Keratinocyte (primary cell): Measurements from ENCODE around the gene CECR2. TPM values are rescaled to one million over a fixed set of nuclear protein-coding genes. Genes with fewer than 3 reads are reported as not detected.

ENCODE experiments used
- DNase-seq: peaks from one replicate; pipeline ENCODE4 v3.0.0-alpha.2; 2011; ENCODE audit warnings: low read depth, missing footprints, low spot score
- FAIRE-seq: peaks from 2 replicates; lab custom pipeline; 2011; peaks lifted over from hg19 to GRCh38; lab: Jason Lieb, UNC
- H2AFZ ChIP-seq: 2 replicates; pipeline ENCODE4 v1.6.0; 2012; ENCODE audit warnings: low read length, control low read depth, inconsistent platforms; ENCODE audit not compliant: control insufficient read depth
- H3K27ac ChIP-seq: 2 replicates; pipeline ENCODE4 v1.5.1; 2011; ENCODE audit warnings: low read length; ENCODE audit not compliant: control insufficient read depth, insufficient read depth
- H3K27me3 ChIP-seq: 3 replicates; pipeline ENCODE4 v1.6.0; 2011; ENCODE audit warnings: low read length; ENCODE audit not compliant: control insufficient read depth, insufficient read depth; ENCODE audit errors: extremely low read depth
- H3K36me3 ChIP-seq, 2 experiments: 2 replicates in 1 of 2; 3 replicates in 1 of 2; pipeline ENCODE4 v1.5.1; 2011; ENCODE audit warnings: low read length in 2 of 2, mild to moderate bottlenecking in 1 of 2; ENCODE audit not compliant: control insufficient read depth in 2 of 2, insufficient read depth in 2 of 2; ENCODE audit errors: extremely low read depth in 1 of 2
- H3K4me1 ChIP-seq: 3 replicates; pipeline ENCODE4 v1.5.1; 2011; ENCODE audit warnings: low read length; ENCODE audit not compliant: control insufficient read depth, insufficient read depth; ENCODE audit errors: extremely low read depth
- H3K4me2 ChIP-seq: 3 replicates; pipeline ENCODE4 v1.6.0; 2011; ENCODE audit warnings: low read depth, low read length; ENCODE audit not compliant: control insufficient read depth, insufficient read depth; ENCODE audit errors: extremely low read depth
- H3K4me3 ChIP-seq, 3 experiments: fragments of 200-600 bp in 1 of 3; sonication (generic) in 1 of 3; 2 replicates in 2 of 3; 3 replicates in 1 of 3; pipeline ENCODE4 v1.5.1; 2011 to 2016; ENCODE audit warnings: low read length in 3 of 3, mild to moderate bottlenecking in 3 of 3, control low read depth in 2 of 3, inconsistent platforms in 1 of 3, low read depth in 1 of 3, mixed read lengths in 1 of 3, mixed run types in 1 of 3, moderate library complexity in 1 of 3; ENCODE audit not compliant: control insufficient read depth in 2 of 3, insufficient read depth in 2 of 3; ENCODE audit errors: extremely low read depth in 1 of 3
- H3K79me2 ChIP-seq: 2 replicates; pipeline ENCODE4 v1.6.0; 2012; ENCODE audit warnings: low read length; ENCODE audit not compliant: control insufficient read depth, insufficient read depth
- H3K9ac ChIP-seq: 3 replicates; pipeline ENCODE4 v1.6.0; 2011; ENCODE audit warnings: low read length; ENCODE audit not compliant: control insufficient read depth, insufficient read depth; ENCODE audit errors: extremely low read depth
- H3K9me1 ChIP-seq: 3 replicates; pipeline ENCODE4 v1.6.0; 2011; ENCODE audit warnings: low read length; ENCODE audit not compliant: control insufficient read depth, insufficient read depth; ENCODE audit errors: extremely low read depth
- H3K9me3 ChIP-seq: 2 replicates; pipeline ENCODE4 v1.5.1; 2012; ENCODE audit warnings: low read depth, low read length; ENCODE audit not compliant: control insufficient read depth
- H4K20me1 ChIP-seq: 3 replicates; pipeline ENCODE4 v1.6.0; 2011; ENCODE audit warnings: low read length; ENCODE audit not compliant: control insufficient read depth, insufficient read depth; ENCODE audit errors: extremely low read depth
- EZH2 ChIP-seq: IDR thresholded peaks from one replicate; pipeline ENCODE4 v1.6.1; 2012; ENCODE audit warnings: inconsistent platforms, mild to moderate bottlenecking, low read length, moderate library complexity
- dilution Hi-C: fragments of 300-500 bp; cut with MboI; formaldehyde crosslinking; loops from one replicate; pipeline ENCODE4 v1.7.0; 2020; ENCODE audit warnings: low sequenced_read_pairs; ENCODE audit not compliant: extremely low pct_ligation_motif_present
- polyA plus RNA-seq, 5 experiments: library from polyadenylated mRNA; depleted of rRNA in 3 of 5; stranded (reverse) in 3 of 5; stranded (forward) in 1 of 5; unstranded in 1 of 5; fragments of >200 nt; gene quantifications; 1 replicate in 1 of 5; 2 replicates in 3 of 5; 3 replicates in 1 of 5; pipeline versions ENCODE4 v1.2.1 to v1.2.3, GENCODE V29; 2011 to 2012; ENCODE audit warnings: missing spikeins in 2 of 5, low read depth in 1 of 5, low replicate concordance in 1 of 5
- TF ChIP-seq, protein P1 (sequence below), 3 experiments: IDR thresholded peaks in 1 of 3; conservative IDR thresholded peaks in 1 of 3; optimal IDR thresholded peaks in 1 of 3; 2 replicates in 2 of 3; 3 replicates in 1 of 3; pipeline versions ENCODE3 to v1.5.1; 2011; ENCODE audit warnings: low read length in 3 of 3, mild to moderate bottlenecking in 3 of 3, moderate library complexity in 2 of 3, control low read depth in 1 of 3, inconsistent platforms in 1 of 3; ENCODE audit not compliant: insufficient read depth in 2 of 3; ENCODE audit errors: extremely low read depth in 1 of 3

The CECR2 gene
- polyA plus RNA-seq, 1 donor (not counting 4 experiments of a cell fraction or from before 2014, with no cell fraction given) = not detected

DNA sequence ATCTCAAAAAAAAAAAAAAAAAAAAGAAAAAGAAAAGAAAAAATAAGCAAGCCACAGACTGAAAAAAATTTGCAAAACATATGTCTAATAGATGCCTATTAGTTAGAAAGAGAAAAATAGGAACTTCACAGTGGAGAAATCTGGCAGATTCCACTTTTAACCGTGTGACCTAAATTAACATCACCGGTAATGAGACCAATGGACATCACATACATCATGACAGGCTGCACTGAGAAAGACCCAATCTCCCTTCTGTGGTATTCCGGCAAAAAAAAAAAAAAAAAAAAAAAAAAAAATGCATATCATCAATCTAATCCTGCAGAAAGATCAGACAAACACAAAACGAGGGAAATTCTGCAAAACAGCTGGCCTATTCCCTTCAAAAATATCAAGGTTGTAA is 46.7 kb upstream of the CECR2 start:
- Histone ChIP-seq H4K20me1 (no peaks in the 10 kb centered on the region), H3K9ac (no peak overlapping the region), H2AFZ (no peak overlapping the region), H3K4me3 (no peak overlapping the region), H3K79me2 (no peaks in the 10 kb centered on the region), H3K9me3 (no peaks in the 10 kb centered on the region), H3K27me3 (no peaks in the 10 kb centered on the region), H3K4me1 (no peaks in the 10 kb centered on the region), H3K27ac (no peak overlapping the region), H3K36me3 (no peaks in the 10 kb centered on the region), H3K9me1 (no peaks in the 10 kb centered on the region), H3K4me2 (no peak overlapping the region)
- FAIRE-seq (no peak), DNase-seq (no peak)
- dilution Hi-C loops = no loop called here
- no peak for TF ChIP-seq EZH2
- TF ChIP-seq, protein P1, sequence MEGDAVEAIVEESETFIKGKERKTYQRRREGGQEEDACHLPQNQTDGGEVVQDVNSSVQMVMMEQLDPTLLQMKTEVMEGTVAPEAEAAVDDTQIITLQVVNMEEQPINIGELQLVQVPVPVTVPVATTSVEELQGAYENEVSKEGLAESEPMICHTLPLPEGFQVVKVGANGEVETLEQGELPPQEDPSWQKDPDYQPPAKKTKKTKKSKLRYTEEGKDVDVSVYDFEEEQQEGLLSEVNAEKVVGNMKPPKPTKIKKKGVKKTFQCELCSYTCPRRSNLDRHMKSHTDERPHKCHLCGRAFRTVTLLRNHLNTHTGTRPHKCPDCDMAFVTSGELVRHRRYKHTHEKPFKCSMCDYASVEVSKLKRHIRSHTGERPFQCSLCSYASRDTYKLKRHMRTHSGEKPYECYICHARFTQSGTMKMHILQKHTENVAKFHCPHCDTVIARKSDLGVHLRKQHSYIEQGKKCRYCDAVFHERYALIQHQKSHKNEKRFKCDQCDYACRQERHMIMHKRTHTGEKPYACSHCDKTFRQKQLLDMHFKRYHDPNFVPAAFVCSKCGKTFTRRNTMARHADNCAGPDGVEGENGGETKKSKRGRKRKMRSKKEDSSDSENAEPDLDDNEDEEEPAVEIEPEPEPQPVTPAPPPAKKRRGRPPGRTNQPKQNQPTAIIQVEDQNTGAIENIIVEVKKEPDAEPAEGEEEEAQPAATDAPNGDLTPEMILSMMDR (optimal IDR thresholded peaks at IDR 0.05 in 1 of 3, IDR thresholded peaks at IDR 0.05 in 1 of 3, conservative IDR thresholded peaks at IDR 0.05 in 1 of 3; ENCODE audit: extremely low read depth in 1 of 3, insufficient read depth in 2 of 3, low read length in 3 of 3) = no peak

DNA sequence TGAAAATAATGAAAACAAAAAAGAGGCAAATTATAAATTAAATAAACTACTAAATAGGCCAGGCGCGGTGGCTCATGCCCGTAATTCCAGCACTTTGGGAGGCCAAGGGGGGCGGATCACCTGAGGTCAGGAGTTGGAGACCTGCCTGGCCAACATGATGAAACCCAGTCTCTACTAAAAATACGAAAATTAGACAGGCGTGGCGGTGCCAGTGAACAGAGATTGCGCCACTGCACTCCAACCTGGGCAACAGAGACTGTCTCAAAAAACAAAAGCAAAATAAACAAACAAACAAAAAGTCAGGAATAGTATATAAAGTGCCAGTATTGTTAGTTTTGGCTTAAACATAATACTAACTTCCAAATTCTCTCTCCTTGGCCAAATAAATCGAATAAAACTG is 37.6 kb upstream of the CECR2 start:
- Histone ChIP-seq H3K4me3 (no peak overlapping the region), H3K79me2 (no peaks in the 10 kb centered on the region), H2AFZ (no peak overlapping the region), H3K9ac (no peak overlapping the region), H3K36me3 (no peaks in the 10 kb centered on the region), H3K4me1 (no peaks in the 10 kb centered on the region), H3K4me2 (no peak overlapping the region), H3K9me1 (no peaks in the 10 kb centered on the region), H3K27me3 (no peaks in the 10 kb centered on the region), H3K27ac (no peak overlapping the region), H4K20me1 (no peaks in the 10 kb centered on the region), H3K9me3 (no peaks in the 10 kb centered on the region)
- DNase-seq = no peak
- TF ChIP-seq EZH2 = no peak
- TF ChIP-seq, protein P1 (optimal IDR thresholded peaks at IDR 0.05 in 1 of 3, IDR thresholded peaks at IDR 0.05 in 1 of 3, conservative IDR thresholded peaks at IDR 0.05 in 1 of 3; ENCODE audit: extremely low read depth in 1 of 3, insufficient read depth in 2 of 3, low read length in 3 of 3) = no peak
- no peak for FAIRE-seq
- dilution Hi-C loops = no loop called here
